ENCODE data around the gene CLMN. TPM values are rescaled to one million over a fixed set of nuclear protein-coding genes. Genes with fewer than 3 reads are reported as not detected.
"Not testable (repeated sequence)": the region's sequence is repeated elsewhere in the genome, so short reads cannot be mapped to it uniquely, and the experiment has no call there.

The CLMN gene
- total RNA-seq, 4 donors from 2014 or later, result 3.8 to 10.0 (median 5.3) TPM

GRCh38 chr14:95206534-95206933 is 113.2 kb downstream of the CLMN start:
- peaks cover 0 to 21% of the 10 kb centered on the region in 2 donors for H3K36me3 ChIP-seq
- peaks cover 0 to 21% (median 0%) of the 10 kb centered on the region in 3 donors for H3K9me3 ChIP-seq
- H3K27ac ChIP-seq, result no peak overlapping the region
- H3K4me3 ChIP-seq, result no peak overlapping the region
- H3K4me1 ChIP-seq, result no peaks in the 10 kb centered on the region
- TF ChIP-seq, protein P1, sequence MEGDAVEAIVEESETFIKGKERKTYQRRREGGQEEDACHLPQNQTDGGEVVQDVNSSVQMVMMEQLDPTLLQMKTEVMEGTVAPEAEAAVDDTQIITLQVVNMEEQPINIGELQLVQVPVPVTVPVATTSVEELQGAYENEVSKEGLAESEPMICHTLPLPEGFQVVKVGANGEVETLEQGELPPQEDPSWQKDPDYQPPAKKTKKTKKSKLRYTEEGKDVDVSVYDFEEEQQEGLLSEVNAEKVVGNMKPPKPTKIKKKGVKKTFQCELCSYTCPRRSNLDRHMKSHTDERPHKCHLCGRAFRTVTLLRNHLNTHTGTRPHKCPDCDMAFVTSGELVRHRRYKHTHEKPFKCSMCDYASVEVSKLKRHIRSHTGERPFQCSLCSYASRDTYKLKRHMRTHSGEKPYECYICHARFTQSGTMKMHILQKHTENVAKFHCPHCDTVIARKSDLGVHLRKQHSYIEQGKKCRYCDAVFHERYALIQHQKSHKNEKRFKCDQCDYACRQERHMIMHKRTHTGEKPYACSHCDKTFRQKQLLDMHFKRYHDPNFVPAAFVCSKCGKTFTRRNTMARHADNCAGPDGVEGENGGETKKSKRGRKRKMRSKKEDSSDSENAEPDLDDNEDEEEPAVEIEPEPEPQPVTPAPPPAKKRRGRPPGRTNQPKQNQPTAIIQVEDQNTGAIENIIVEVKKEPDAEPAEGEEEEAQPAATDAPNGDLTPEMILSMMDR (IDR thresholded peaks at IDR 0.05), result no peak
- no peak for TF ChIP-seq POLR2AphosphoS5 (IDR thresholded peaks at IDR 0.05)
- no peak for TF ChIP-seq EP300 (IDR thresholded peaks at IDR 0.05)
- TF ChIP-seq POLR2A (IDR thresholded peaks at IDR 0.05), result no peak
- ATAC-seq, result no peak
- 76 to 79% methylated on average over 2 of the region's 2 CpGs for WGBS, 2 donors (ENCODE audit: low coverage in 1 of 2)
- no peaks in the 10 kb centered on the region for H3K27me3 ChIP-seq

DNA sequence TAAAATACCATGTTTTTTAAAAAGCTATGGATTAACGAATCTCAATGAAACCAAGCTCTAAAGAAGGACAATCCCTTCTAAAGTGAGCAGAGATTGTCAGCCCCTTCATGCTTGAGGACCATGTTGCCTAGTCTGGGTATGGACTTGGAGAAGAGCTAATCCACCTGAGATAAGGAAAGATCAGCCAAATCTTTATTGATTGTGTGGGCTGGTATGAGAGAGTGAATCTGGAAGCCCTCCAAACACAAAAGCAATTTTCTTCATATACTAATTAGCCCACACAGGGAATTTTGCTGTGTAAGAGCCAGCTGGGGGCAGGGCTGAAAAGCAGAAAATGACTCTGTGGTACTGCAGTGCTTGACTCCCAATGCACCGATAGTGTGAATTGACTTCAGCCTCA is 115.0 kb downstream of the CLMN start:
- H3K4me3 ChIP-seq, result no peak overlapping the region
- ATAC-seq, result no peak
- no peaks in the 10 kb centered on the region for H3K4me1 ChIP-seq
- WGBS, 2 donors (ENCODE audit: low coverage in 1 of 2), result 86 to 93% methylated on average over 2 of the region's 2 CpGs
- H3K27ac ChIP-seq, result no peak overlapping the region
- peaks cover 0 to 28% of the 10 kb centered on the region in 2 donors for H3K36me3 ChIP-seq
- TF ChIP-seq, protein P1 (IDR thresholded peaks at IDR 0.05), result no peak
- no peak for TF ChIP-seq EP300 (IDR thresholded peaks at IDR 0.05)
- TF ChIP-seq POLR2A (IDR thresholded peaks at IDR 0.05), result no peak
- TF ChIP-seq POLR2AphosphoS5 (IDR thresholded peaks at IDR 0.05), result no peak
- H3K27me3 ChIP-seq, result no peaks in the 10 kb centered on the region
- H3K9me3 ChIP-seq, result peaks cover 0 to 21% (median 0%) of the 10 kb centered on the region in 3 donors

DNA sequence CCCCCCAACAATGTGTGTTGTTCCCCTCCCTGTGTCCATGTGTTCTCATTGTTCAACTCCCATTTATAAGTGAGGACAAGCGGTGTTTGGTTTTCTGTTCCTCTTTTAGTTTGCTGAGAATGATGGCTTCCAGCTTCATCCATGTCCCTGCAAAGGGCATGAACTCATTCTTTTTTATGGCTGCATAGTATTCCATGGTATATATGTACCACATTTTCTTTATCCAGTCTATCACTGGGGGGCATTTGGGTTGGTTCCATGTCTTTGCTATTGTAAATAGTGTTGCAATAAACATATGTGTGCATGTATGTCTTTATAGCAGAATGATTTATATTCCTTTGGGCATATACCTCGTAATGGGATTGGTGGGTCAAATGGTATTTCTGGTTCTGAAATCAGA is 118.0 kb downstream of the CLMN start:
- H3K27ac ChIP-seq, H3K4me1 ChIP-seq, H3K4me3 ChIP-seq, ATAC-seq, H3K27me3 ChIP-seq: not testable (repeated sequence)
- 100% methylated on average over 1 to 2 of the region's 2 CpGs for WGBS, 2 donors (ENCODE audit: low coverage in 1 of 2)
- Histone ChIP-seq H3K9me3 (peaks cover 0 to 21% (median 0%) of the 10 kb centered on the region in 3 donors), H3K36me3 (peaks cover 0 to 29% of the 10 kb centered on the region in 2 donors)

- 91 to 100% methylated on average over 1 to 4 of the region's 7 CpGs for WGBS, 2 donors (ENCODE audit: low coverage in 1 of 2)
- no peak for TF ChIP-seq POLR2A (IDR thresholded peaks at IDR 0.05)
- no peak for ATAC-seq
- H3K9me3 ChIP-seq, result peaks cover 0 to 17% (median 0%) of the 10 kb centered on the region in 3 donors
- no peak overlapping the region for H3K4me3 ChIP-seq
- H3K27ac ChIP-seq, result no peak overlapping the region
- peaks cover 0 to 29% of the 10 kb centered on the region in 2 donors for H3K36me3 ChIP-seq
- H3K27me3 ChIP-seq, result no peaks in the 10 kb centered on the region
- H3K4me1 ChIP-seq, result no peaks in the 10 kb centered on the region
These were observed 119.3 kb downstream of the CLMN start for GRCh38 chr14:95200404-95200803.

DNA sequence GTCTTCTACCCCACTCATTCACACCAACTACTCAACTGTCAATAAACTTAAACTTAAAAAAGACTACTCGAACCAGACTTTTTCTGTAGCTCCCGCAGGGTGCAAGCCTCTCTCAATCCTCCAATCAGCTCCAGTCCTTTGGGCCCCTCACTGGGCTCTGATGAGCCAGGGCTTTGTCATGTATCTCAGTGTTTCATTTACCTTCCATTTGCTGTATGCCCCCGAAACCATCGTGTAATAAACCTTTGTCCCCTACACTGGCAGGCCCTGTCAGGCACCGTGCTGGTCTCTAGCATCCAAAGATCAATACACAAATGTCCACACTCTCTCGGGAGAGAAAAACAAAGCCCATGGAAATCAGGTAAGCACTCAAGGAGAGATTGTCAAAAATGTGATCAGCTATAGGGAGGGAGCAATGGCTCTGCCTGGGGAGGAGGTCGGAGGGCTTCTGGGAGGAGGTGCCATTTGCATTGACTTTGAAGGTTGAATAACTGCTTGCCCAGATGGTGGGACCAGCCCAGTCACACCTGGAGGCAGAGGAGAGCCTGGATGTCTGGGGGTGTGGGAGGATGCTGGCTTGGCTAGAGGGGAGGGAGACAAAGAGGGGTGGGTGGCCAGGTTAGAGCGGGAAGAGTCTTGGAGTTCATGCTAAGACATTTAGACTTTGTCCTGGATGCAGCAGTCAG is 120.3 kb downstream of the CLMN start:
- Histone ChIP-seq H3K27ac (no peak overlapping the region), H3K36me3 (peaks cover 0 to 25% of the 10 kb centered on the region in 2 donors), H3K9me3 (peaks cover 0 to 8% (median 0%) of the 10 kb centered on the region in 3 donors), H3K4me1 (no peaks in the 10 kb centered on the region), H3K4me3 (no peak overlapping the region), H3K27me3 (no peaks in the 10 kb centered on the region)
- TF ChIP-seq POLR2A (IDR thresholded peaks at IDR 0.05) (no peak), EP300 (IDR thresholded peaks at IDR 0.05) (no peak), POLR2AphosphoS5 (IDR thresholded peaks at IDR 0.05) (no peak)
- TF ChIP-seq, protein P1 (IDR thresholded peaks at IDR 0.05), result no peak
- WGBS, 2 donors (ENCODE audit: low coverage in 1 of 2), result 81 to 90% methylated on average over 3 to 5 of the region's 8 CpGs
- no peak for ATAC-seq

DNA sequence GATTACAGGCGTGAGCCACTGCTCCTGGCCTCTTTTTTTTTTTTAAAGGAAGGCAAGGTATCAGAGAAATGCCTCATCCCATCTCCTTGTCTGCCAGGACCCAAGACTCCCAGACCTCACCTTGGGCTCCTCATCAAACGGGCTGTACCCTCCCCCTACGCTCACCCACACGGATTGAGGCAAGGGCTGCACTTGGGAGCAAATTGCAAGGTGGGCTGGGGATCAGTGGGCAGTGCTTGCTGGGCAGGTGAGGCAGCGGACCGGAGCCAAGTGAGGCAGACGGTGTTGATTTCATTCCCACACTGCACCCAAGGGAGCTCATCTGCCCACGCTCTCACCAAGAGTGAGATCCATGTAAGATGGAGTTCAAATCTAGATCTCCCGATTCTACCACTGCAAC is 121.4 kb downstream of the CLMN start:
- H3K4me3 ChIP-seq, result no peak overlapping the region
- WGBS, 2 donors (ENCODE audit: low coverage in 1 of 2), result 80 to 96% methylated on average over 1 to 3 of the region's 9 CpGs
- no peaks in the 10 kb centered on the region for H3K27me3 ChIP-seq
- no peak for ATAC-seq
- H3K36me3 ChIP-seq, result peaks cover 0 to 16% of the 10 kb centered on the region in 2 donors
- no peaks in the 10 kb centered on the region for H3K4me1 ChIP-seq
- no peaks in the 10 kb centered on the region for H3K9me3 ChIP-seq
- no peak overlapping the region for H3K27ac ChIP-seq
- TF ChIP-seq, protein P1 (IDR thresholded peaks at IDR 0.05), result no peak
- TF ChIP-seq EP300 (IDR thresholded peaks at IDR 0.05), result no peak
- TF ChIP-seq POLR2AphosphoS5 (IDR thresholded peaks at IDR 0.05), result no peak
- TF ChIP-seq POLR2A (IDR thresholded peaks at IDR 0.05), result no peak

Data from gastroesophageal sphincter (tissue), 4 donors.